HG03342 (cell line): ENCODE results near the gene TMEM164.
"Not testable (repeated sequence)": the region's sequence is repeated elsewhere in the genome, so short reads cannot be mapped to it uniquely, and the experiment has no call there.

Experiments
- ATAC-seq: cut with Tn5 transposase; IDR thresholded peaks from one replicate; pipeline ENCODE4 v1.9.1; 2021; ENCODE audit warnings: mild to moderate bottlenecking, moderate library complexity; ENCODE audit not compliant: unreplicated experiment

Gene TMEM164

GRCh38 chrX:110123331-110123782, 120.4 kb downstream of the TMEM164 start:
- no peak for ATAC-seq

- no peak for ATAC-seq
Observed at GRCh38 chrX:110125446-110126162, 122.7 kb downstream of the TMEM164 start.

- no peak for ATAC-seq
Observed at GRCh38 chrX:110131031-110131430, 128.1 kb downstream of the TMEM164 start.

DNA sequence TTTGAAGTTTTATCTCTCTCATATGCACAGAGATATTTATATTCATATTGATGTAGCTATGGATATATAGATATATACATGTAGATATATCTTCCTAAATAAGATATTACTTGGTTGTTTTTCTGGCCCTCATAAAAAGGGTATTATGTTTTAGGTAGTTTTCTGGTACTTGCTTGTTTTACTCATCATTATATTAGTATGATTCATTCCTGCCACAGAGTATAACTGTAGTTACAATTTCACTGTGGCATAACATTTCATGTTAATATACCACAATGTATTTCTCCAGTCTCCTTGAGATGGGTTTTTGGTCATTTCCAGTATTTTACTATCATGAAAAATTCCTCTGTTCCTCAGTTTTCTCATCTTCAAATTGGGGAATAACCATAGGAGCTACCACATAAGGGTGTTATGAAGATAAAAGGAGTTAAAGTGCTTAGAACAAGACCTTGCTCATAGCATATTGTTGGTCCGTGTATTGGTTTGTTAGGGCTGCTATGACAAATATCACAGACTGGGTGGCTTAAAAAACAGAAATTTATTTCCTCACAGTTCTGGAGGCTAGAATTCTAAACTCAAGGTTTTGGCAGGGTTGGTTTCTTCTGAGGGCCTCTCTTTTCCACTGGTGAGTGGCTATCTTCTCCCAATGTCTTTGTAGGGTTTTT, 129.7 kb downstream of the TMEM164 start:
- ATAC-seq, result no peak

GRCh38 chrX:110133735-110134370, 130.9 kb downstream of the TMEM164 start:
- no peak for ATAC-seq

DNA sequence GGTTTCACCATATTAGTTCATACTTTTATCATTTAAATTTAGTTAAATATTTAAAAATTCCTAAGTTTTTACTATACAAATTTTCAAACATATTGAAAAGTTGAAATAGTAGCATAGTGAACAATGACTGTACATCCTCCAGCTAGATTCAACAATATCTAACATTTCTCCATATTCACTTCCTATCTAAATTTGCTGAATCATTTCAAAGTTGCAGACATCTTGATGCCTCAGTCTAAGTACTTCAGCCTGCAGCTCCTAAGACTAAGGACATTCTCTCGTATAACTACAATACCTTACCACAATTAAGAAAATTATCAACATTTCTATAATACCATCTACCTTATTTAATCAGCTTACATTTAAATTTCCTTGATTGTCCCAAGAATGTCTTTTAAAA, 132.7 kb downstream of the TMEM164 start:
- no peak for ATAC-seq

DNA sequence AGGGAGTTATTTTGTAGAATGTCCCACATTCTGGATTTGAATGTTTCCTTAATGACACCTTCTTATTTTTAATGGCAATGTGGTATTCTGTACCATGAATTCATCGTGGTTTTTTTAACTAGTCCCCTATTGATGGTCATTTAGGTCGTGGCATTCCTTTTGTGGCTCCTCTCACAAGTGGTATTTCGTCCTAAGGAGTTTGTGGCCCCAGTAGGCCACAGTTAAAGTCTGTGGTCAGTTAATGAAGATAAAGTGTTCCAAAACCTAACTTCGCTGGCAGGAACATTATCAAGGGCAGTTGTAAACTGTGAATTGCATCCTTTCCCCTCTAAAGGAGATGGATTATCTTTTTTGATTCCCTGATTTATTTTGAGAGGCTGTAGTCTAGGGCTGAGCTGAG, 133.2 kb downstream of the TMEM164 start:
- ATAC-seq, result no peak

- no peak for ATAC-seq
Observed at GRCh38 chrX:110138557-110138956, 135.6 kb downstream of the TMEM164 start.

- ATAC-seq, result no peak
Observed at GRCh38 chrX:110139172-110139571, 136.3 kb downstream of the TMEM164 start.

- ATAC-seq, result no peak
Observed at GRCh38 chrX:110142096-110142495, 139.2 kb downstream of the TMEM164 start.

DNA sequence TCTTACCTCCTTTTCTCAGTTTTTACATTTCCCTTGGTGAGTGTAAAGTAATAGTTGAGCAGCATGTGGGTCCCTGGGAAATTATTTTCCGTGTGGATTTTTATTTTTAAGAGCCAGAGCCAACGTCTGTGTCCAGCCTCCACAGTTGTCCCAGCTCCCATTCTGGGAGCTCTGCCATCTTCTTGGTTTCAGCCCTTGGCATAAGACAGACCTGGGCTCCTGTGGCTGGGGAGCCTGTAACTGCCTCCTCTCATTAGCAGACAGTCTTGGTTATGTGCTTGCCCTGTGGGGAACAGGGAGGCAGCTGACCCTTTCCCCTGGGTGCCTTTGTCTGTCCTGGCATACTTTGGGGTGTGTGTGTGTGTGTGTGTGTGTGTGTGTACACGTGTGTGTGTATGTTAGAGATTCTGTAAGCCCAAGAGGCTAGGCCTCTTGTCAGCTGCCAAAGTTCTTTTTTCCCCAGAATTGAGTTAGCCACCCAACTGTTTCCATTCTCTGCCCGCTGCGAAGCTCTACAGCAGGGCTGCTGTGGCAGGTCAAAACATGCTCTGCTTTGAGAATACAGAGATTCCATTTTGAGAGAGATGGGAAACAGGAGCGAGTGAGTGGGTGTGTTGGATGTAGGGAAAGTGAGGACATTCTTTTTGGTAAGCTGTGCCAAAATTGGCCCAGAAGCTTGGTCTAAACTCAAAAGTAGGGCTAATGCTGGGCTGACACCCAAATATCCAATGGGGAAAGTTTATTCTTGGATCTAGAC, 140.7 kb downstream of the TMEM164 start:
- ATAC-seq, result no peak

DNA sequence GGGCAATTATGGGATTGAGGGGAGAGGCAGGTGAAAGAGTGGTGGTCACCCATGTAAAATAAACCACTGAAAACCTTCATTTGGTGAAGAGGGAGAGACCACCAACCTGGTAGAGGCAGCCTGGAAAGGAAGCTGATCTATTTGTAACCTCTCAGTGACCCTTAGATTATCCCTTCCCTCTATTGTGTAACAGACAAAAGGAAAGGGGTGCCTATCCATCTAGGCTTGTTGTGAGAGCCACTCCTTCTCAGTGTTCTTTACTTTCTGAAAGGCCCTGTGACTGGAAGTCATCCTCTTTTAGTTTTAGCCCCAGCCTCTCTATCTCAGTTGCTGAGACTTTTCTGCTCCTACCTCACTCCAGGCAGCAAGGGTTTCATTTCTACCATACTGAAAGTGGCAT, 142.4 kb downstream of the TMEM164 start:
- no peak for ATAC-seq

DNA sequence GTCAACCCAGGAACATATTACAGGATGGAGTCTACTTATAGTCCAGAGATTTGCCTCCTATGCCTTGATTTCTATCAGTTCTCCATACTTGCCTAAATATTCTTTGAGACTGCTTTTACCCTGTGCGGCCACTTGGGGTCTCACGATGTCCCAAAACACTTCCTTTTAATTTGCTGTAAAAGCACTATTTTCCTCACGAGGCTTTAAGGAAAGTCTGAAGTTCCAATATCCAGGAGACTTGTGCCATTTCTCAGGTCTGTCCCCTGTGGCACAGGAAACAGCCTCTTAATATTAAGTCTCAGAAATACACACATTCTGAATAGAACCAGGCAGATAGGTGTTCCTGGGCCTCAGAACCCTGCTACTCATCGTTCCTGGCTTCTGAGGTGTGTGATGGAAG, 142.9 kb downstream of the TMEM164 start:
- ATAC-seq, result peak; percentile 66

DNA sequence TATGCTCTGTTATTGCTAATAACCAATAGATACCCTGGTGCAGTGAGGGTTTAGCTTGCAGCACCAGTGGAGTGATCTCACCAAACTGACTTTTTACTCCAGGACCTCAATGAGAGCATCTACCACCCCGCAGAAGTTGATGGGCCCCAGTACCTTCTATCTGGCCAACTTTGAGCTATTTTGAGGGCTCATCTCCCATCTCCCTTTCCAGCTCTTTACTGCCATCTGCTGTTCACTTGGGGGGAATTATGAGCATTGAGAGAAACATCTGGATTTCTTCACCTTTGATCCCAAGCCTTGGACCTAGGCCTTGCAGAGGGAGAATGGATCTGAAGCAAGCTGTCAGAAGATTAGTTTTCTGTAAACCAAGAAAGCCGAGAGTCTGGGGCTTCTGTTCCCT, 143.6 kb downstream of the TMEM164 start:
- ATAC-seq, result peak; percentile 86

DNA sequence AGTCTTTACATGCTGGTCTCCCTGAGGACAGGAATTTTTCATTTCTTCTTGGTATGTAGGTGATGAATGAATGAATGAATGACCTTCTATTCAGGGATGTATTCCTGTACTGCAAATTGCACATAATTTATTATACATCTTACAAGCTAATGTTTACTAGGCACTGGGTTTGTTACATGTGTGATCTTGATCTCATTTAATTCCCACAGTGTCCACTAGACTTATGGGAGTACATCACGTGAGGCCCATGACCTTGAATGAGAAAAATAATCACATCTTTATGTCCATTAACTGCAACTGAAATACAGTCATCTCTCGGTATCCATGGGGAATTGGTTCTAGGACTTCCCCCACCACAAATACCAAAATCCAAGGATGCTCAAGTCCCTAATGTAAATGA, 150.3 kb downstream of the TMEM164 start:
- no peak for ATAC-seq

GRCh38 chrX:110153896-110154295, 151.0 kb downstream of the TMEM164 start:
- ATAC-seq, result no peak

GRCh38 chrX:110154328-110154727, 151.4 kb downstream of the TMEM164 start:
- not testable (repeated sequence) for ATAC-seq

GRCh38 chrX:110155759-110156158, 152.8 kb downstream of the TMEM164 start:
- ATAC-seq, result no peak

- ATAC-seq, result no peak
Observed at GRCh38 chrX:110156167-110156754, 153.3 kb downstream of the TMEM164 start.

GRCh38 chrX:110157444-110157843, 154.5 kb downstream of the TMEM164 start:
- no peak for ATAC-seq

- ATAC-seq, result no peak
Observed at GRCh38 chrX:110159235-110159634, 156.3 kb downstream of the TMEM164 start.
